Activated CD8-positive, alpha-beta memory T cell treated with anti-CD3 and anti-CD28 coated beads, Interleukin-2, amount 10 ng/mL, durations not matched to agents 7 days and 5 days (primary cell): ENCODE results near the gene AKR1B15. TPM values are rescaled to one million over a fixed set of nuclear protein-coding genes. Genes with fewer than 3 reads are reported as not detected.

Experiments used
- ATAC-seq: fragments of 150-1000 bp; cut with Tn5 transposase; one replicate; pipeline ENCODE4 v1.10.0; 2021; ENCODE audit warnings: moderate library complexity
- CTCF ChIA-PET: fragments of 350-600 bp; sonication (Branson Sonifier 250); formaldehyde crosslinking; loops from one replicate; lab custom pipeline; 2021; ENCODE audit warnings: antibody characterized with exemption; lab: Charles Lee
- DNase-seq: peaks from one replicate; pipeline ENCODE4 v3.0.0-alpha.2; 2020
- H3K27ac Mint-ChIP-seq: one replicate; pipeline ENCODE4 v1.8.0; 2021; ENCODE audit warnings: mild to moderate bottlenecking, mixed read lengths
- H3K27me3 Mint-ChIP-seq: one replicate; pipeline ENCODE4 v1.8.0; 2021; ENCODE audit warnings: mixed read lengths
- H3K36me3 Mint-ChIP-seq: one replicate; pipeline ENCODE4 v1.8.0; 2021; ENCODE audit warnings: mild to moderate bottlenecking, mixed read lengths
- H3K4me1 Mint-ChIP-seq: one replicate; pipeline ENCODE4 v1.8.0; 2021; ENCODE audit warnings: mixed read lengths
- H3K4me3 Mint-ChIP-seq: one replicate; pipeline ENCODE4 v1.8.0; 2021; ENCODE audit warnings: mild to moderate bottlenecking, moderate library complexity, mixed read lengths
- H3K9me3 Mint-ChIP-seq: one replicate; pipeline ENCODE4 v1.8.0; 2022; ENCODE audit warnings: low read depth, mixed read lengths
- total RNA-seq, 2 experiments: library from RNA; stranded (reverse); gene quantifications; one replicate each; pipeline ENCODE4 v1.2.3, GENCODE V29; 2021

The AKR1B15 gene
- total RNA-seq, 2 experiments from 2014 or later, result not detected

DNA sequence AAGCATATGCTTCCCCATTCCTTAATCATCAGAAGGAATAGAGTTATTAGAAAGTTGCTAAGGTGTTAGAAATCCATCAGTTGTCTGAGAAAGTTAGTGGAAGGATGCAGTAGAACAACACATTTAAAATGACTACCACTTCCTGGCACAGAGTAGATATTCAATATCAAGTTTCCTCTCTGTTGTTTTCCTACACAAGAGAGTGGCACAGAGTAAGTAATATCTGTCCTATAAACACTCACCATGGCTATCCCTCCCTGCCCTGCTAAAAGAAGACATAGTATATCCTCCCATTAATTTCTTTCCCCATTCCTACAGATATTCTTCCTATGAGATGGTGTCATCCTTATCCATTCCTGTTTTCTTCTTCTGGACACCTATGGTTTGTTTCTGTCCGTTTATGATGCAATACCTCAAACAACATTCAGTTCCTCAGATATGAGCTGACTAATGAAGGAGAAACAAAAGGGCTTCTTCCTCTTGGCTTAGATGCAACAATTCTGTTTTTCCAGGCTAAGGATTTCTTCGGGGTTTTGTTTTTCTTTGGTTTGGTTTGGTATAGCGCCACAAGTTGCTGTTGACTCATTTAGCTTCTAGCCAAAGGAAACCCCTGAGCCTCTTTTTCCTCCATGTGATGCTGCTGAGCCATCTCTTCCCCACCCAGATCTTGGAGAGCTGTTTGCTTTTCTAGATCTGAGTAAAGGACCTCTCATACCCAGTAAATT lies 64.9 kb downstream of the AKR1B15 start:
- H3K4me1 Mint-ChIP-seq, result peaks cover 19% of the 10 kb centered on the region
- CTCF ChIA-PET, result interaction anchor here (1.1 kb wide), 1 partner anchor 181 kb away, joined by 3 read pairs; no protein-coding TSS in a partner anchor
- H3K9me3 Mint-ChIP-seq, result no peaks in the 10 kb centered on the region
- ATAC-seq, result peak; percentile 75
- peak overlapping the region; percentile 41 for H3K27ac Mint-ChIP-seq
- H3K4me3 Mint-ChIP-seq, result no peak overlapping the region
- DNase-seq, result peak; percentile 57
- peaks cover 2% of the 10 kb centered on the region for H3K36me3 Mint-ChIP-seq
- peaks cover 35% of the 10 kb centered on the region for H3K27me3 Mint-ChIP-seq

DNA sequence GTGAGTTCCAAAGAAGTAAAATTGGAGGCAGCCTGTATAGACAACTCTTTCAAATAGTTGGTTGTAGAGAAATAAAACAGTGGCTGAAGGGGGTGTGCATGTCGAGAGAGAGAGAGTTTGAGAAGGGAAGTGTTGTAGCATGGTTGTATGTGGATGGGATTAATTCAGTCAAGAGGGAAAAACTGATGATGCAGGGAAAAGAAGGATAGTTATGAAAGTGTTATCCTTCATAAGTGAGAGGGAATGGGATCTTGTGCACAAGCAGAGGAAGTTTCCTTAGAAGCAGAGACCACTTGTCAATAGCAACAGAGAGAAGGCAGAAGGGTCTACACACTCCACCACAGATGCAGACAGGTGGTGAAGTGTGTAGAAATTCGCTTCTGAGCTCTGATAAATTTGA lies 67.7 kb downstream of the AKR1B15 start:
- Mint-ChIP-seq H3K27me3 (peaks cover 48% of the 10 kb centered on the region), H3K4me3 (no peak overlapping the region), H3K9me3 (no peaks in the 10 kb centered on the region), H3K27ac (no peak overlapping the region), H3K4me1 (peaks cover 19% of the 10 kb centered on the region), H3K36me3 (peaks cover 2% of the 10 kb centered on the region)
- CTCF ChIA-PET, result interaction anchor here (1.0 to 1.1 kb wide), 2 partner anchors 16 to 554 kb away, joined by 3 read pairs; partner anchors contain the start of gene CYREN
- no peak for ATAC-seq
- no peak for DNase-seq

DNA sequence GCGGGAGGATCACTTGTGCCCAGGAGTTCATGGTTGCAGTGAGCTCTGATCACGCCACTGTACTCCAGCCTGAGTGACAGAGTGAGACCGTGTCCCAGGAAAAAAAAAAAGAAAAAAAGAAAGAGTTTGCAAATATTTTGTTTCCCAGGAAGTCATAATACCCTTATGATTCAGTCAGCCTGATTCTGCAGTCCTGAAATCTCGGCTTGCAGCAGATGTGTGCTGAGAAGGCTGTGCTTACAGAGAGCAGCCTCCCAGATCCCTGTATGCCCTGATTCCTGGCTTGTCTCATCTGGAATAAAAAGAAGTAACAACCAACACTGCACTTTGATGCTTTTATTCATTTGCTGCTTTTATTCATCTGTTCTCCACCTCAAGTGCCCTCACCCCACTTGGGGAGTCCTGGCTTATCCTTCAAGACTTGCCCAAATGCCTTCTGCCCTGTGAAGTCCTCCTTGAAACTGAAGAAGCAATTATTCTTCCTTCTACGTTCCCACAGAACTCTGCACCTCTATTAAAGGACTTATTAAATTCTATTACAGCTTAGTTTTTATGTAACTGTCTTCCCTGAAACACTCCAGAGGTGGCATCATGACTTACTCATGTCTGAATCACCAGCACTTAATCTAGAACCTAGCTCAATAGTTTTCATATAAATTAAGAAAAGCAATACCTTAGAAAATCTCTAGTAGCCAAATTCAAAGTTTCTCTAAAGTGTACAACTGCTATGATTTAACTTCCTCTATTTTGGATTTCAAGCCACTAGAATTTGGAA lies 70.0 kb downstream of the AKR1B15 start:
- DNase-seq, result no peak
- H3K36me3 Mint-ChIP-seq, result peaks cover 2% of the 10 kb centered on the region
- no peak overlapping the region for H3K4me3 Mint-ChIP-seq
- ATAC-seq, result no peak
- CTCF ChIA-PET, result interaction anchor here (1.4 kb wide), 1 partner anchor 13 kb away, joined by 3 read pairs; no protein-coding TSS in a partner anchor
- H3K9me3 Mint-ChIP-seq, result no peaks in the 10 kb centered on the region
- H3K4me1 Mint-ChIP-seq, result peaks cover 9% of the 10 kb centered on the region
- no peak overlapping the region for H3K27ac Mint-ChIP-seq
- H3K27me3 Mint-ChIP-seq, result peaks cover 64% of the 10 kb centered on the region

DNA sequence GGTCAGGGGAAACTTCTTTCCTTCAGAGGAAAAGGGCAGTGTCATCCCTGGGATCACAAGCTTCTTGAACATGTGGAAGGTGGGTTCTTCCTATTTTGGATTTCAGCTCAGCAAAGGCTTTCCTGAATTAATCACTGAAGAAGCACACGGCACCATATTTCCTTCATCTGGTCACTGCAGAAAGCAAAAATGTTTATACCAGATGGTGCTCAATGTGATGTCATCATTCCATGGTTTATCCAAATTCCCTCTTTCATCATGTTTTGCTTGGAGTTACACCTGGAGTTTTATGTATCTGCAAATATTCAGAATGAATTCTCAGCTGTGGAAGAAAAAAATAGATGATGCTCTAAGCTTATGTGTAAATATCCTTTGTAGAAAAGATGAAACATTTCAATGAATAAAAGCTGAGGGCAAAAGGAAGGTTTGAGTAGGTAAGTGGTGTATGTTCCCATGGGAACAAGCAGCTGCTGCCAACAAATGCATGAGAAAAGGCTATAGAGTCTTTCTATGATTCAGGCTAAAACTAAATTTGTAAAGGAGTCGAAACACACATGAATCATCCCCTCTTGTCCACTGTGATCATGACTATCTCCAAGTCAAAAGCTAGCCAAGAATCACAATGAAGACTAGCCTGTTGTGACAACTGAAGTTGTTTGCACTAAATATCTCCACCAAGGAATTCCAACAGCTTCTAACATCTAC lies 70.9 kb downstream of the AKR1B15 start:
- Mint-ChIP-seq H3K27me3 (peaks cover 68% of the 10 kb centered on the region), H3K36me3 (peaks cover 2% of the 10 kb centered on the region), H3K4me3 (no peak overlapping the region), H3K4me1 (peaks cover 4% of the 10 kb centered on the region), H3K27ac (no peak overlapping the region), H3K9me3 (no peaks in the 10 kb centered on the region)
- CTCF ChIA-PET, result interaction anchor here (0.6 to 1.4 kb wide), 2 partner anchors 10 to 14 kb away, joined by 3 read pairs; no protein-coding TSS in a partner anchor
- ATAC-seq (no peak), DNase-seq (no peak)

GRCh38 chr7:134622303-134622995 lies 73.5 kb downstream of the AKR1B15 start:
- DNase-seq (no peak), ATAC-seq (no peak)
- no peaks in the 10 kb centered on the region for H3K36me3 Mint-ChIP-seq
- no peak overlapping the region for H3K27ac Mint-ChIP-seq
- no peaks in the 10 kb centered on the region for H3K9me3 Mint-ChIP-seq
- H3K4me3 Mint-ChIP-seq, result no peak overlapping the region
- peaks cover 74% of the 10 kb centered on the region for H3K27me3 Mint-ChIP-seq
- CTCF ChIA-PET, result interaction anchor here (1.0 to 2.0 kb wide), 2 partner anchors 10 to 14 kb away, joined by 3 to 7 read pairs; no protein-coding TSS in a partner anchor
- H3K4me1 Mint-ChIP-seq, result peaks cover 3% of the 10 kb centered on the region

GRCh38 chr7:134623193-134623592 lies 74.3 kb downstream of the AKR1B15 start:
- CTCF ChIA-PET, result no interaction called here
- DNase-seq (no peak), ATAC-seq (no peak)
- H3K27me3 Mint-ChIP-seq, result peaks cover 75% of the 10 kb centered on the region
- no peaks in the 10 kb centered on the region for H3K36me3 Mint-ChIP-seq
- H3K9me3 Mint-ChIP-seq, result no peaks in the 10 kb centered on the region
- H3K4me1 Mint-ChIP-seq, result no peaks in the 10 kb centered on the region
- no peak overlapping the region for H3K4me3 Mint-ChIP-seq
- H3K27ac Mint-ChIP-seq, result no peak overlapping the region

- H3K27ac Mint-ChIP-seq, result no peak overlapping the region
- no peaks in the 10 kb centered on the region for H3K36me3 Mint-ChIP-seq
- H3K4me3 Mint-ChIP-seq, result no peak overlapping the region
- peaks cover 70% of the 10 kb centered on the region for H3K27me3 Mint-ChIP-seq
- ATAC-seq (no peak), DNase-seq (no peak)
- CTCF ChIA-PET, result interaction anchor here (0.9 to 1.5 kb wide), 2 partner anchors 20 to 76 kb away, joined by 3 to 4 read pairs; no protein-coding TSS in a partner anchor
- H3K4me1 Mint-ChIP-seq, result peaks cover 2% of the 10 kb centered on the region
- no peaks in the 10 kb centered on the region for H3K9me3 Mint-ChIP-seq
These were observed 76.6 kb downstream of the AKR1B15 start for GRCh38 chr7:134625550-134625949.

GRCh38 chr7:134627109-134627774 lies 78.3 kb downstream of the AKR1B15 start:
- no peak for DNase-seq
- H3K4me1 Mint-ChIP-seq, result peaks cover 2% of the 10 kb centered on the region
- peaks cover 61% of the 10 kb centered on the region for H3K27me3 Mint-ChIP-seq
- no peaks in the 10 kb centered on the region for H3K9me3 Mint-ChIP-seq
- H3K36me3 Mint-ChIP-seq, result no peaks in the 10 kb centered on the region
- H3K27ac Mint-ChIP-seq, result no peak overlapping the region
- ATAC-seq, result no peak
- H3K4me3 Mint-ChIP-seq, result no peak overlapping the region
- CTCF ChIA-PET, result no interaction called here

GRCh38 chr7:134627775-134628153 lies 78.9 kb downstream of the AKR1B15 start:
- peaks cover 57% of the 10 kb centered on the region for H3K27me3 Mint-ChIP-seq
- DNase-seq, result no peak
- H3K4me1 Mint-ChIP-seq, result peaks cover 2% of the 10 kb centered on the region
- CTCF ChIA-PET, result no interaction called here
- H3K9me3 Mint-ChIP-seq, result no peaks in the 10 kb centered on the region
- ATAC-seq, result no peak
- H3K4me3 Mint-ChIP-seq, result no peak overlapping the region
- H3K27ac Mint-ChIP-seq, result no peak overlapping the region
- no peaks in the 10 kb centered on the region for H3K36me3 Mint-ChIP-seq

DNA sequence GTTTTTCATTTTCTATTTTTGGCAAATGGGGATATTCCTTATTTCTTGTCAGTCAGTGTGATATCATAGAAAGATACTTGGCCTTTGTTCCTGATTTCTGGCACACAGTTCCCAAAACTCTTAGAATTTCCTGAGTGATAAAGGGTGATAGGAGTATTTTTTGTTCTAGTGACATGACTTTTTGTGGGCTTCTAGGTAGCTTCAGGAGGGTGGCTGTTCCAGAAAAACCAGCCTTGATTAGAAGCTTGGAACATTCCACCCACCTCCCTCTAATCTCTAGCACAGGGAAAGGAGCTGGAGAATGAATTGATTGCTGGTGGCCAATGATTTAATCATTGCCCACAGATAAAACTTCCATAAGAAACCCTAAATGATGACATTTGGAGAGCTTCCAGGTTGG lies 80.5 kb downstream of the AKR1B15 start:
- CTCF ChIA-PET, result interaction anchor here (0.8 to 1.7 kb wide), 2 partner anchors 72 to 121 kb away, joined by 3 to 4 read pairs; no protein-coding TSS in a partner anchor
- no peaks in the 10 kb centered on the region for H3K36me3 Mint-ChIP-seq
- H3K27ac Mint-ChIP-seq, result no peak overlapping the region
- DNase-seq (no peak), ATAC-seq (no peak)
- no peaks in the 10 kb centered on the region for H3K9me3 Mint-ChIP-seq
- H3K4me3 Mint-ChIP-seq, result no peak overlapping the region
- peaks cover 49% of the 10 kb centered on the region for H3K27me3 Mint-ChIP-seq
- peaks cover 5% of the 10 kb centered on the region for H3K4me1 Mint-ChIP-seq
